Nephron progenitor cell (in vitro differentiated cells): ENCODE measurements around the gene DGCR2.

ENCODE experiments used
- DNase-seq: peaks from one replicate; pipeline ENCODE4 v3.0.0; 2021
- H3K27ac Mint-ChIP-seq: 2 replicates; pipeline ENCODE4 v1.8.0; 2021; ENCODE audit warnings: mild to moderate bottlenecking, moderate library complexity, mixed read lengths
- H3K27me3 Mint-ChIP-seq: 2 replicates; pipeline ENCODE4 v1.8.0; 2021; ENCODE audit warnings: mild to moderate bottlenecking, low read depth, mixed read lengths; ENCODE audit not compliant: poor library complexity
- H3K36me3 Mint-ChIP-seq: 2 replicates; pipeline ENCODE4 v1.8.0; 2021; ENCODE audit warnings: low read depth, mixed read lengths
- H3K4me1 Mint-ChIP-seq: 2 replicates; pipeline ENCODE4 v1.8.0; 2021; ENCODE audit warnings: mixed read lengths
- H3K4me3 Mint-ChIP-seq: 2 replicates; pipeline ENCODE4 v1.8.0; 2021; ENCODE audit warnings: mild to moderate bottlenecking, moderate library complexity, mixed read lengths
- H3K9me3 Mint-ChIP-seq: 2 replicates; pipeline ENCODE4 v1.8.0; 2021; ENCODE audit warnings: mild to moderate bottlenecking, moderate library complexity, mixed read lengths
- CTCF ChIP-seq: fragments of 200-600 bp; sonication (generic); IDR thresholded peaks from 2 replicates; pipeline ENCODE4 v1.5.0; 2021; ENCODE audit warnings: antibody characterized with exemption

DGCR2 gene

GRCh38 chr22:19097518-19097917, 24.7 kb downstream of the DGCR2 start:
- Mint-ChIP-seq H3K4me1 (peaks cover 5% of the 10 kb centered on the region), H3K4me3 (no peak overlapping the region), H3K36me3 (peaks cover 55% of the 10 kb centered on the region), H3K27me3 (no peaks in the 10 kb centered on the region), H3K27ac (peak overlapping the region; percentile 92), H3K9me3 (peaks cover 6% of the 10 kb centered on the region)
- no peak for TF ChIP-seq CTCF
- DNase-seq, result no peak

GRCh38 chr22:19096555-19096954, 25.7 kb downstream of the DGCR2 start:
- Mint-ChIP-seq H3K9me3 (no peaks in the 10 kb centered on the region), H3K4me1 (peaks cover 5% of the 10 kb centered on the region), H3K36me3 (peaks cover 48% of the 10 kb centered on the region), H3K4me3 (no peak overlapping the region), H3K27ac (no peak overlapping the region), H3K27me3 (no peaks in the 10 kb centered on the region)
- TF ChIP-seq CTCF, result no peak
- no peak for DNase-seq

GRCh38 chr22:19094393-19094997, 27.7 kb downstream of the DGCR2 start:
- peaks cover 40% of the 10 kb centered on the region for H3K36me3 Mint-ChIP-seq

GRCh38 chr22:19092725-19093124, 29.5 kb downstream of the DGCR2 start:
- Mint-ChIP-seq H3K4me1 (peaks cover 4% of the 10 kb centered on the region), H3K27me3 (no peaks in the 10 kb centered on the region), H3K36me3 (peaks cover 48% of the 10 kb centered on the region), H3K27ac (peak overlapping the region; percentile 36), H3K4me3 (no peak overlapping the region), H3K9me3 (no peaks in the 10 kb centered on the region)
- no peak for DNase-seq
- TF ChIP-seq CTCF, result no peak

More at GRCh38 chr22:19094393-19094997, 27.7 kb downstream of the DGCR2 start:
- TF ChIP-seq CTCF, result no peak
- no peaks in the 10 kb centered on the region for H3K27me3 Mint-ChIP-seq
- H3K9me3 Mint-ChIP-seq, result no peaks in the 10 kb centered on the region
- no peak overlapping the region for H3K4me3 Mint-ChIP-seq
- no peak overlapping the region for H3K27ac Mint-ChIP-seq
- H3K4me1 Mint-ChIP-seq, result peaks cover 5% of the 10 kb centered on the region
- no peak for DNase-seq

GRCh38 chr22:19090586-19091127, 31.6 kb downstream of the DGCR2 start:
- H3K4me3 Mint-ChIP-seq, result no peak overlapping the region
- H3K4me1 Mint-ChIP-seq, result peaks cover 16% of the 10 kb centered on the region
- no peak for TF ChIP-seq CTCF
- DNase-seq, result no peak
- H3K36me3 Mint-ChIP-seq, result peaks cover 45% of the 10 kb centered on the region
- H3K9me3 Mint-ChIP-seq, result peaks cover under 1% of the 10 kb centered on the region
- no peaks in the 10 kb centered on the region for H3K27me3 Mint-ChIP-seq
- H3K27ac Mint-ChIP-seq, result no peak overlapping the region

- no peak overlapping the region for H3K4me3 Mint-ChIP-seq
- H3K27ac Mint-ChIP-seq, result no peak overlapping the region
- H3K4me1 Mint-ChIP-seq, result peaks cover 20% of the 10 kb centered on the region
These were observed 32.0 kb downstream of the DGCR2 start for GRCh38 chr22:19090183-19090582.

More at GRCh38 chr22:19090183-19090582, 32.0 kb downstream of the DGCR2 start:
- no peak for DNase-seq
- Mint-ChIP-seq H3K9me3 (peaks cover 6% of the 10 kb centered on the region), H3K36me3 (peaks cover 48% of the 10 kb centered on the region), H3K27me3 (no peaks in the 10 kb centered on the region)
- no peak for TF ChIP-seq CTCF
